Measurements from ENCODE around the gene RSPH10B2. TPM values are rescaled to one million over a fixed set of nuclear protein-coding genes. Genes with fewer than 3 reads are reported as not detected.
"Not testable (repeated sequence)": the region's sequence is repeated elsewhere in the genome, so short reads cannot be mapped to it uniquely, and the experiment has no call there.

The RSPH10B2 gene
- total RNA-seq, 2 donors from 2014 or later, result 0.19 TPM; not detected in 1

- Histone ChIP-seq H3K4me1 (no peaks in the 10 kb centered on the region), H3K27me3 (no peaks in the 10 kb centered on the region), H3K9me3 (no peaks in the 10 kb centered on the region), H3K4me3 (no peak overlapping the region), H3K27ac (no peak overlapping the region), H3K36me3 (no peaks in the 10 kb centered on the region)
- no peak for DNase-seq (ENCODE audit: low spot score)
- TF ChIP-seq, protein P1, sequence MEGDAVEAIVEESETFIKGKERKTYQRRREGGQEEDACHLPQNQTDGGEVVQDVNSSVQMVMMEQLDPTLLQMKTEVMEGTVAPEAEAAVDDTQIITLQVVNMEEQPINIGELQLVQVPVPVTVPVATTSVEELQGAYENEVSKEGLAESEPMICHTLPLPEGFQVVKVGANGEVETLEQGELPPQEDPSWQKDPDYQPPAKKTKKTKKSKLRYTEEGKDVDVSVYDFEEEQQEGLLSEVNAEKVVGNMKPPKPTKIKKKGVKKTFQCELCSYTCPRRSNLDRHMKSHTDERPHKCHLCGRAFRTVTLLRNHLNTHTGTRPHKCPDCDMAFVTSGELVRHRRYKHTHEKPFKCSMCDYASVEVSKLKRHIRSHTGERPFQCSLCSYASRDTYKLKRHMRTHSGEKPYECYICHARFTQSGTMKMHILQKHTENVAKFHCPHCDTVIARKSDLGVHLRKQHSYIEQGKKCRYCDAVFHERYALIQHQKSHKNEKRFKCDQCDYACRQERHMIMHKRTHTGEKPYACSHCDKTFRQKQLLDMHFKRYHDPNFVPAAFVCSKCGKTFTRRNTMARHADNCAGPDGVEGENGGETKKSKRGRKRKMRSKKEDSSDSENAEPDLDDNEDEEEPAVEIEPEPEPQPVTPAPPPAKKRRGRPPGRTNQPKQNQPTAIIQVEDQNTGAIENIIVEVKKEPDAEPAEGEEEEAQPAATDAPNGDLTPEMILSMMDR (IDR thresholded peaks at IDR 0.05), result no peak
Measured at GRCh38 chr7:6831018-6831725, 77.3 kb downstream of the RSPH10B2 start.

DNA sequence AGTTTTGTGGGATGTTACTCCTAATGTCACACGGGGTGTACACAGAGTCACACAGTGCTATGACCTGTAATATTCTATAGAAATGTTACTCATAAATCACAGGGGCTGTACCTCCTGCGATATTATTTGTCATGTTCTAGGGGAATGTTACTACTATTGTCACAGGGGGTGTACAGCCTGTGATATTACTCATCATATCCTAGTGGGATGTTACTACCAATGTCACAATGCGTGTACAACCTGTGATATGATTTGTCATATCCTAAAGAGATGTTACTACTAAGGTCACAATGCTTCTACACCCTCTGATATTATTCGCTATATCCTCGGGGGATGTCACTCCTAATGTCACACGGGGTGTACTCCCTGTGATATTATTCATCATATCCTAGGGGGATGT lies 79.7 kb downstream of the RSPH10B2 start:
- DNase-seq (ENCODE audit: low spot score), result no peak
- TF ChIP-seq, protein P1 (IDR thresholded peaks at IDR 0.05), result no peak
- H3K27me3 ChIP-seq, result no peaks in the 10 kb centered on the region
- H3K9me3 ChIP-seq, result no peaks in the 10 kb centered on the region
- H3K4me1 ChIP-seq, result no peaks in the 10 kb centered on the region
- no peak overlapping the region for H3K4me3 ChIP-seq
- H3K36me3 ChIP-seq, result no peaks in the 10 kb centered on the region
- no peak overlapping the region for H3K27ac ChIP-seq

- not testable (repeated sequence) for H3K4me1 ChIP-seq; H3K9me3 ChIP-seq; DNase-seq (ENCODE audit: low spot score); H3K4me3 ChIP-seq; H3K27me3 ChIP-seq; H3K36me3 ChIP-seq; H3K27ac ChIP-seq
Measured at GRCh38 chr7:6835521-6835920, 81.6 kb downstream of the RSPH10B2 start.

- not testable (repeated sequence) for H3K4me3 ChIP-seq; DNase-seq (ENCODE audit: low spot score); H3K27ac ChIP-seq; H3K36me3 ChIP-seq; H3K27me3 ChIP-seq; H3K9me3 ChIP-seq; H3K4me1 ChIP-seq
Measured at GRCh38 chr7:6837081-6837480, 83.2 kb downstream of the RSPH10B2 start.

DNA sequence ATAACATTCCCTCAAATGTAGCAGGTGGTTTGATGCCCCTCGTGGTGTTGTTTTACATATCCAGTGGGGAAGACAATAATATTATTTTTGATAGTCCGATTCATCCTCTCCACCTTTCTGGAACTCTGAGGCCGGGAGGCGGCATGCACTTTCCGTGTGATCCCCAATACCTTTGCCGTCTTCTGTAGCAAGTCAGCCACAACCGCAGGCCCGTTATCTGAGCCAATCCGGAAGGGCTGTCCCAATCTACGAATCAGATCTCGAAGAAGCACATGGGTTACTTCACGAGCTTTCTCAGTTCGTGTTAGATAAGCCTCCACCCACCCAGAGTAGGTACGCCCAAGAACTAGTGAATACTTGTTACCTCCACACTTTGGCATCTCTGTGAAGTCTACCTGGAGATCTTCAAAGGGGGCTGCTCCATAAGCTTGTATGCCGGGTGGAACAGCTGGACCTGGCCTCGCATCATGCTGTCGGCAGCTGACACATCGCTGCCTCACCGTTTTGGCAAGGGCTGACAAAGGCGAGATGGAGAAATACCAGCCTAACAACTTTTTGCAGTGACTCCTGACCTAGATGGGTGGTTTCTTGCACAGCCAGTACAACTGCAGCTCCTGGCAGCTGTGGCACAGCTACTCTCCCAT lies 88.5 kb downstream of the RSPH10B2 start:
- H3K27me3 ChIP-seq; H3K9me3 ChIP-seq; H3K27ac ChIP-seq; H3K4me1 ChIP-seq; H3K4me3 ChIP-seq; H3K36me3 ChIP-seq; DNase-seq (ENCODE audit: low spot score): not testable (repeated sequence)

DNA sequence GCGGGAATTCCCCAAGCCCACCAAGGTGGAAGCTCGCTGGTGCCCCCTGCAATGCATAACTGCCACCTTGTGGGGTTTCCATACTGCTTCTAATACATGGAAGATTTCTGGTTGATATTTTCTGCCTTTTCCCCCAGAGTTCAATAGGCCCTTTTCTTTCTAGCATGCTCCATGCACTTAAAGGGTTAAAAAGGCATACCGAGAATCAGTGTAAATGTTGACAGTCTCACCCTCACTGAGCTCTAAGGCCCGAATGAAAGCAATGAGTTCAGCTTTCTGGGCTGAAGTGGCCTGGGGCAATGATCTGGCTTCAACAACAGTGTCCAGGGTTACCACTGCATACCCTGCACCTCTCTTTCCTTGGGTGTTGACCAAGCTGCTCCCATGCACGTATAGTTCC lies 89.2 kb downstream of the RSPH10B2 start:
- DNase-seq (ENCODE audit: low spot score); H3K36me3 ChIP-seq; H3K27ac ChIP-seq; H3K4me3 ChIP-seq; H3K9me3 ChIP-seq; H3K27me3 ChIP-seq; H3K4me1 ChIP-seq: not testable (repeated sequence)

DNA sequence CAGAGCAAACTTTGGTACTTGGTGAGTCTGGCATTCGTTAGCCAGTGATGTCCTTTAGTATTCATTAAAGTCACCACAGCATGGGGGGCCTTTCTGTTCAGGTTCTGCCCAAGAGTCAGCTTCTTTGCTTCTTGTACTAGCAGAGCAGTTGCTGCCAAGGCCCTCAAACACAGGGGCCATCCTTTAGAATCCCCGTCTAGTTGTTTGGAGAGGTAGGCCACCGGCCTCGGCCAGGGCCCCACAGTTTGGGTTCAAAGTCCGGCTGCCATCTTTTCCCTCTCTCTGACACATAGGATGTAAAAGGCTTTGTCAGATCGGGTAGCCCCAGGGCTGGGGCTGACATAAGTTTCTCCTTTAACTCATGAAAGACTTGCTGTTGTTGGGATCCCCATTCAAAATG lies 89.8 kb downstream of the RSPH10B2 start:
- not testable (repeated sequence) for H3K4me3 ChIP-seq; H3K4me1 ChIP-seq; H3K27ac ChIP-seq; H3K9me3 ChIP-seq; DNase-seq (ENCODE audit: low spot score); H3K36me3 ChIP-seq; H3K27me3 ChIP-seq

DNA sequence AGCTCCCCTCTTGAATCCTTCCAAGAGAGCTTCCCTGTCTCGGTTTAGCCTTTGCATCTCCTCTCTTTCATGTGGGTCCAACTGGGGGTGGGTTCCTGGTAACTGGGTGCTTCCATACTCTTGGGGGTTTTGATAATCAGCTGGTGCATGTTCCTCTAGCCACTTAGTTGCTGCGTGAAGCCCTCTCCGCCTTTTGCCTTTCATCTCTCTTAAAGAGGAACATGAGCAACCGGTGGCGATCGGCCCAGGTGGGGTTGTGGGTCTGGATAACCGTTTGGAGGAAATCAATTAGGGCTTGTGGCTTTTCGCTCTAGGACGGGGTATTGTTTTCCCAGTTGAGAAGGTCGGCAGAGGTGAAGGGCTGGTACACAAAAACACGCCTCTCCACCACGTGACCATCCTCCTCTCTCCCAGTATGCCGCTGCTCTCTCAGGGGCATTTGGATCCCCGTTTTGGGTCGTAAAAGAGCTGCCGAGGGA lies 92.1 kb downstream of the RSPH10B2 start:
- DNase-seq (ENCODE audit: low spot score); H3K27ac ChIP-seq; H3K4me1 ChIP-seq; H3K4me3 ChIP-seq; H3K9me3 ChIP-seq; H3K27me3 ChIP-seq; H3K36me3 ChIP-seq: not testable (repeated sequence)

- H3K4me1 ChIP-seq; H3K36me3 ChIP-seq; DNase-seq (ENCODE audit: low spot score); H3K4me3 ChIP-seq; H3K27ac ChIP-seq; H3K27me3 ChIP-seq; H3K9me3 ChIP-seq: not testable (repeated sequence)
Measured at GRCh38 chr7:6847751-6848150, 93.8 kb downstream of the RSPH10B2 start.

Other genes with a start within 250 kb of the RSPH10B2 start
- under 1 TPM in 1 of 2 donors, not detected in 1; 0.28 TPM for gene GRID2IP, start 202.6 kb upstream of the RSPH10B2 start, total RNA-seq
- 10 to 100 TPM; 37.5 to 48.4 TPM for gene ZDHHC4, start 176.6 kb upstream of the RSPH10B2 start, total RNA-seq
- gene INTS15, start 164.1 kb upstream of the RSPH10B2 start, total RNA-seq, result 10 to 100 TPM; 12.5 to 19.5 TPM
- gene ZNF853, start 138.5 kb upstream of the RSPH10B2 start, total RNA-seq, result 10 to 100 TPM; 13.3 to 25.2 TPM
- gene ZNF316, start 116.8 kb upstream of the RSPH10B2 start, total RNA-seq, result 10 to 100 TPM in 1 of 2 donors, 1 to 10 TPM in 1; 9.0 to 12.6 TPM
- gene ZNF12, start 47.2 kb upstream of the RSPH10B2 start, total RNA-seq, result 10 to 100 TPM; 13.9 to 14.2 TPM
- gene CCZ1B, start 72.2 kb downstream of the RSPH10B2 start, total RNA-seq, result 10 to 100 TPM; 12.0 to 18.5 TPM